Heart right ventricle (tissue), 16 donors: ENCODE measurements around the gene SETDB2. TPM values are rescaled to one million over a fixed set of nuclear protein-coding genes. Genes with fewer than 3 reads are reported as not detected.

Source experiments
- ATAC-seq, 8 donors: fragments of 200-7000 bp; cut with Tn5 transposase; one replicate each; pipeline ENCODE4 v1.9.1; 2020; ENCODE audit warnings: mild to moderate bottlenecking in 8 of 8, moderate library complexity in 8 of 8, moderate number of reproducible peaks in 1 of 8
- DNase-seq, 2 donors: peaks; one replicate each; pipeline ENCODE4 v3.0.0-alpha.2; 2020
- H3K27ac ChIP-seq, 10 donors: fragments of 200-600 bp; sonication (generic) in 2 of 10; one replicate each; pipeline versions ENCODE4 v1.5.0 to v1.8.0; 2020 to 2022; ENCODE audit warnings: mild to moderate bottlenecking in 3 of 10
- H3K27me3 ChIP-seq, 7 donors: fragments of 200-600 bp; one replicate each; pipeline ENCODE4 v1.8.0; 2021 to 2022; ENCODE audit warnings: mild to moderate bottlenecking in 2 of 7
- H3K36me3 ChIP-seq, 9 donors: fragments of 200-600 bp; sonication (generic) in 1 of 9; one replicate each; pipeline versions ENCODE4 v1.5.0 to v1.8.0; 2020 to 2022; ENCODE audit warnings: mild to moderate bottlenecking in 2 of 9
- H3K4me1 ChIP-seq, 9 donors: fragments of 200-600 bp; sonication (generic) in 1 of 9; one replicate each; pipeline versions ENCODE4 v1.5.0 to v1.8.0; 2020 to 2022; ENCODE audit warnings: mild to moderate bottlenecking in 4 of 9
- H3K4me3 ChIP-seq, 10 donors: fragments of 200-600 bp; sonication (generic) in 2 of 10; one replicate each; pipeline versions ENCODE4 v1.5.0 to v1.8.0; 2020 to 2022; ENCODE audit warnings: mild to moderate bottlenecking in 7 of 10, moderate library complexity in 2 of 10
- H3K9me3 ChIP-seq, 11 donors: fragments of 200-600 bp in 10 of 11; sonication (generic) in 2 of 11; one replicate each; pipeline versions ENCODE4 v1.5.0 to v1.8.0; 2013 to 2022; ENCODE audit warnings: mild to moderate bottlenecking in 2 of 11, control low read depth in 1 of 11, moderate library complexity in 1 of 11
- CTCF ChIP-seq, 9 donors: fragments of 200-600 bp; sonication (generic) in 2 of 9; IDR thresholded peaks; one replicate each; pipeline versions ENCODE4 v1.5.0 to v1.8.0; 2021 to 2022; ENCODE audit warnings: antibody characterized with exemption in 9 of 9, mild to moderate bottlenecking in 5 of 9, moderate library complexity in 1 of 9
- WGBS, 2 donors: extraction: QIAGEN DNeasy Blood & Tissue Kit; methylation state at CpG; one replicate each; pipeline ENCODE4 v1.1.7; 2013; ENCODE audit warnings: inconsistent platforms in 1 of 2; 5-methylcytosine and 5-hydroxymethylcytosine counted together
- intact Hi-C, 10 donors: fragments of 100-400 bp; cut with DNase I; formaldehyde crosslinking; loops; one replicate each; pipeline versions ENCODE4 v1.11.1 to v1.14.2; 2022
- polyA plus RNA-seq, 2 donors: library from polyadenylated mRNA; stranded (reverse); fragments of 200-250 nt; gene quantifications; one replicate each; pipeline ENCODE4 v1.2.3, GENCODE V29; 2013
- total RNA-seq, 10 donors: library from RNA; stranded (reverse); fragmentation: NEBNext Ultra II Directional in 3 of 10; extraction: Animal tissue kit (Norgen Biotek cat#: 25700) in 3 of 10; gene quantifications; one replicate each; pipeline versions ENCODE4 v1.2.1 to v1.2.4, GENCODE V29; 2021 to 2023
- donor health status: Arrhythmogenic right ventricular cardiomyopathy.
- donor health status: ischemic (EF 13 %, LVEDD 7.1; RV severe dilation, severe dysfunction).
- donor health status: healthy with polysubstance abuse.
- donor health status: DM: no; HTN: yes; CAD: no.
- donor health status: DM: no; HTN: no; CAD: no.
- donor health status: ischemic (EF 25% LVEDD 6.9; RV normal size, moderate dysfunction).
- donor health status: ischemic (EF 25% LVEDD 5.7; RV mildly dilated, moderate dysfunction).
- donor health status: healthy.
- donor health status: DM: yes; HTN: yes; CAD: no.
- donor health status: Ischemic cardiomyopathy.
- donor health status: ischemic (EF 35%, LVEDD 5.7; RV mildly dilated, moderate dysfunction).
- donor health status: nonischemic (EF 11% LVEDD 7.7; RV severe dilation, severe dysfunction).
- donor health status: DM: yes; HTN: yes; CAD: no.
- donor health status: PGD.
- donor health status: ischemic (EF 29% LVEDD 5.4; RV normal size, mild dysfunction).
- donor health status: nonischemic (EF 23%, LVEDD 6.1; RV moderate dilation, normal function).

Gene SETDB2
- total and polyA plus RNA-seq, 12 donors = 3.8 to 18.2 (median 12.1) TPM

GRCh38 chr13:49454388-49455006 is 10.4 kb downstream of the SETDB2 start:
- Histone ChIP-seq H3K27me3 (no peaks in the 10 kb centered on the region), H3K4me3 (no peak overlapping the region), H3K27ac (peak overlapping the region in 1 of 10 donors; percentile 29), H3K9me3 (no peaks in the 10 kb centered on the region), H3K36me3 (peaks cover 0 to 30% (median 0%) of the 10 kb centered on the region in 9 donors), H3K4me1 (peaks cover 0 to 21% (median 0%) of the 10 kb centered on the region in 9 donors)
- intact Hi-C loops = no loop called here
- WGBS, 2 donors = 72 to 78% methylated on average over 4 of the region's 4 CpGs
- ATAC-seq = no peak
- DNase-seq = no peak
- no peak for TF ChIP-seq CTCF (IDR thresholded peaks at IDR 0.05)

- Histone ChIP-seq H3K9me3 (no peaks in the 10 kb centered on the region), H3K27ac (peak overlapping the region in 1 of 10 donors; percentile 16), H3K4me3 (no peak overlapping the region), H3K36me3 (peaks cover 0 to 27% (median 0%) of the 10 kb centered on the region in 9 donors), H3K4me1 (peaks cover 0 to 21% (median 0%) of the 10 kb centered on the region in 9 donors), H3K27me3 (no peaks in the 10 kb centered on the region)
- no peak for DNase-seq
- intact Hi-C loops = no loop called here
- no peak for TF ChIP-seq CTCF (IDR thresholded peaks at IDR 0.05)
- no peak for ATAC-seq
Measured at GRCh38 chr13:49455007-49455398, 10.9 kb downstream of the SETDB2 start.

DNA sequence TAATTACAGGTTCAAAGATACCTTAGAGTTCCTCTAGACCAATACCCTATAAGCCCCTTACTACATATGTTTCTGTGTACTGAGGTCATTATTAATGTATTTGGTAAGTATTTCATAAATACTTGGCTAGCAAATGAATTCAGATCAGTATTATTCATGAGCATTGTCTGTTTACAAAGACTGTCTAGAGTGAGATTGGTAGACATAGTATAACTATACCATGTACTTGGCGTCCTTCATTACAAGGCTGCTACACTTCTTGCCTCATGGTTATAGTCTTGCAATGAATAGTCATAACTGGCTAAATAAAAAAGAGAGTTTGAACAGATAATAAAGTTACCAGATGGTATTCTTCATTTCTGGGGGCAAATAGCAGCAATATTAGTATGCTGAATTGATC is 12.1 kb downstream of the SETDB2 start:
- Histone ChIP-seq H3K9me3 (no peaks in the 10 kb centered on the region), H3K4me3 (no peak overlapping the region), H3K27me3 (no peaks in the 10 kb centered on the region), H3K27ac (no peak overlapping the region), H3K4me1 (peaks cover 0 to 13% (median 0%) of the 10 kb centered on the region in 9 donors), H3K36me3 (peaks cover 0 to 39% (median 5%) of the 10 kb centered on the region in 9 donors)
- TF ChIP-seq CTCF (IDR thresholded peaks at IDR 0.05) = no peak
- ATAC-seq (no peak), DNase-seq (no peak)
- WGBS, 2 donors = 97 to 98% methylated on average over 1 of the region's 1 CpG
- intact Hi-C loops = no loop called here

DNA sequence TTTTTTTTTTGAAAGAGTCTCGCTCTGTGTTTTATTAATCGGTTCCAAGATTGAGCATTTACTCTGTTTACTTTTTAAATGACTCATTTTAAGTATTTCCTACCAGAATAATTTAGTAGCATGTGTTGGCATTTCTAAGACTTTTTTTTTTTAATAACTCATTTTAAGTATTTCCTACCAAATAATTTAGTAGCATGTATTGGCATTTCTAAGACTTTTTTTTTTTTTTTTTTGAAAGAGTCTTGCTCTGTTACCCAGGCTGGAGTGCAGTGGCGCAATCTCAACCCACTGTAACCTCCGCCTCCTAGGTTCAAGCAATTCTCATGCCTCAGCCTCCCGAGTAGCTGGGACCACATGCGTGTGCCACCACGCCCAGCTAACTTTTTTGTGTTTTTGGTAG is 13.1 kb downstream of the SETDB2 start:
- DNase-seq (no peak), ATAC-seq (no peak)
- Histone ChIP-seq H3K4me1 (peaks cover 0 to 13% (median 0%) of the 10 kb centered on the region in 9 donors), H3K27me3 (no peaks in the 10 kb centered on the region), H3K4me3 (no peak overlapping the region), H3K27ac (no peak overlapping the region), H3K9me3 (peaks cover 0 to 3% (median 0%) of the 10 kb centered on the region in 11 donors), H3K36me3 (peaks cover 0 to 44% (median 15%) of the 10 kb centered on the region in 9 donors)
- 93 to 95% methylated on average over 7 of the region's 7 CpGs for WGBS, 2 donors
- intact Hi-C loops = no loop called here
- no peak for TF ChIP-seq CTCF (IDR thresholded peaks at IDR 0.05)
